Measurements from ENCODE around the gene AKR1B15. TPM values are rescaled to one million over a fixed set of nuclear protein-coding genes. Genes with fewer than 3 reads are reported as not detected.

The AKR1B15 gene
- polyA plus RNA-seq, 1 donor (not counting 4 experiments of a cell fraction or from before 2014, with no cell fraction given): 0.28 TPM

- Histone ChIP-seq H2AFZ (ENCODE audit: control insufficient read depth, low read length) (peak overlapping the region; percentile 8), H4K20me1 (ENCODE audit: control insufficient read depth, extremely low read depth, insufficient read depth, low read length) (no peaks in the 10 kb centered on the region), H3K27me3 (ENCODE audit: control insufficient read depth, extremely low read depth, insufficient read depth, low read length) (no peaks in the 10 kb centered on the region), H3K9me3 (ENCODE audit: control insufficient read depth, low read depth, low read length) (no peaks in the 10 kb centered on the region), H3K4me1 (ENCODE audit: control insufficient read depth, extremely low read depth, insufficient read depth, low read length) (peaks cover 47% of the 10 kb centered on the region), H3K4me3 (ENCODE audit: control insufficient read depth in 2 of 3, extremely low read depth in 1 of 3, insufficient read depth in 2 of 3, low read depth in 1 of 3, low read length in 3 of 3) (no peak overlapping the region), H3K36me3 (ENCODE audit: control insufficient read depth in 2 of 2, extremely low read depth in 1 of 2, insufficient read depth in 2 of 2, low read length in 2 of 2) (no peaks in the 10 kb centered on the region), H3K4me2 (ENCODE audit: control insufficient read depth, extremely low read depth, insufficient read depth, low read depth, low read length) (peak overlapping the region; percentile 59), H3K9me1 (ENCODE audit: control insufficient read depth, extremely low read depth, insufficient read depth, low read length) (no peaks in the 10 kb centered on the region), H3K27ac (ENCODE audit: control insufficient read depth, insufficient read depth, low read length) (peak overlapping the region; percentile 18), H3K79me2 (ENCODE audit: control insufficient read depth, insufficient read depth, low read length) (no peaks in the 10 kb centered on the region), H3K9ac (ENCODE audit: control insufficient read depth, extremely low read depth, insufficient read depth, low read length) (no peak overlapping the region)
- TF ChIP-seq EZH2 (IDR thresholded peaks at IDR 0.05; ENCODE audit: low read length): no peak
- no peak for TF ChIP-seq CTCF (optimal IDR thresholded peaks at IDR 0.05 in 1 of 3, IDR thresholded peaks at IDR 0.05 in 1 of 3, conservative IDR thresholded peaks at IDR 0.05 in 1 of 3; ENCODE audit: extremely low read depth in 1 of 3, insufficient read depth in 2 of 3, low read length in 3 of 3)
- dilution Hi-C loops (cut with MboI; ENCODE audit: extremely low pct_ligation_motif_present, low sequenced_read_pairs): no loop called here
- FAIRE-seq (no peak), DNase-seq (ENCODE audit: low read depth, low spot score) (no peak)
Observed at GRCh38 chr7:134527979-134528371, 20.9 kb upstream of the AKR1B15 start.

- no peak overlapping the region for H2AFZ ChIP-seq (ENCODE audit: control insufficient read depth, low read length)
- TF ChIP-seq CTCF (optimal IDR thresholded peaks at IDR 0.05 in 1 of 3, IDR thresholded peaks at IDR 0.05 in 1 of 3, conservative IDR thresholded peaks at IDR 0.05 in 1 of 3; ENCODE audit: extremely low read depth in 1 of 3, insufficient read depth in 2 of 3, low read length in 3 of 3) (no peak), EZH2 (IDR thresholded peaks at IDR 0.05; ENCODE audit: low read length) (no peak)
- no peak overlapping the region for H3K27ac ChIP-seq (ENCODE audit: control insufficient read depth, insufficient read depth, low read length)
- FAIRE-seq (no peak), DNase-seq (ENCODE audit: low read depth, low spot score) (no peak)
- H4K20me1 ChIP-seq (ENCODE audit: control insufficient read depth, extremely low read depth, insufficient read depth, low read length): no peaks in the 10 kb centered on the region
- no peaks in the 10 kb centered on the region for H3K9me1 ChIP-seq (ENCODE audit: control insufficient read depth, extremely low read depth, insufficient read depth, low read length)
- H3K4me1 ChIP-seq (ENCODE audit: control insufficient read depth, extremely low read depth, insufficient read depth, low read length): peaks cover 53% of the 10 kb centered on the region
- no peaks in the 10 kb centered on the region for H3K79me2 ChIP-seq (ENCODE audit: control insufficient read depth, insufficient read depth, low read length)
- no peaks in the 10 kb centered on the region for H3K36me3 ChIP-seq (ENCODE audit: control insufficient read depth in 2 of 2, extremely low read depth in 1 of 2, insufficient read depth in 2 of 2, low read length in 2 of 2)
- H3K4me2 ChIP-seq (ENCODE audit: control insufficient read depth, extremely low read depth, insufficient read depth, low read depth, low read length): no peak overlapping the region
- no peak overlapping the region for H3K4me3 ChIP-seq (ENCODE audit: control insufficient read depth in 2 of 3, extremely low read depth in 1 of 3, insufficient read depth in 2 of 3, low read depth in 1 of 3, low read length in 3 of 3)
- H3K9me3 ChIP-seq (ENCODE audit: control insufficient read depth, low read depth, low read length): no peaks in the 10 kb centered on the region
- dilution Hi-C loops (cut with MboI; ENCODE audit: extremely low pct_ligation_motif_present, low sequenced_read_pairs): no loop called here
- no peak overlapping the region for H3K9ac ChIP-seq (ENCODE audit: control insufficient read depth, extremely low read depth, insufficient read depth, low read length)
- no peaks in the 10 kb centered on the region for H3K27me3 ChIP-seq (ENCODE audit: control insufficient read depth, extremely low read depth, insufficient read depth, low read length)
Observed at GRCh38 chr7:134528749-134529148, 20.2 kb upstream of the AKR1B15 start.

Data from keratinocyte (primary cell).